Measurements from ENCODE around the gene YES1.

Gene YES1

DNA sequence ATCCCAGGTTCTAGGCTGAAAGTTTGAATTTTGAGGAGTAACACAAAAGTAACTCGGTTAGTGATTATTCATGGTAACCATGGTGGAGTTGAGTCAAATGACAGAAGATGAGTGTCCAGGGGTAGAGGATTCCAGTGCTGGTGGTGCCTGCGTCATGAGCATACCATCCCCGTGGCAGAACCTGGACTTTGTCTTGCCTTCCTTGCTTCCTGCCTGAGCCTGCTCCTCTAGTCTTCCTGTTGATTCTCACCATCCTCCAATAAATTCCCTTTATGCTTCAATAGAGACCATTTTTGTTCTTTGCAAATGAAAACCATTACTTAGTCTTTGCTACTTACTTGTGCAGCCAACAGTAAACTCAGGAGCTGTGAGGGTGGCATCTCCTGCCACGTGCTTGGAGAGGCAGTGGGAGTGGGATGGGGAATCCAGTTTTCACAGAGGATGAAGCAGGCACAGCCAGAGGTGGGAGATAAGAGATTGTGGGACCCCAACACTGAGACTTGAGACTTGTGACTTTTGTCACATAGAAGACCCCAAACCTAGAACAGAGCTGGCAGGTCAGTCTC lies 4.1 kb upstream of the YES1 start:
- no peak overlapping the region for H3K4me3 ChIP-seq (replicated peaks; ENCODE audit: insufficient read depth, low read length)
- DNase-seq (ENCODE audit: low read depth in 1 of 2, low spot score in 1 of 2): no peak
- peaks cover 20% of the 10 kb centered on the region for H3K27me3 ChIP-seq (ENCODE audit: insufficient read depth, poor library complexity, severe bottlenecking)
- TF ChIP-seq, protein P1, sequence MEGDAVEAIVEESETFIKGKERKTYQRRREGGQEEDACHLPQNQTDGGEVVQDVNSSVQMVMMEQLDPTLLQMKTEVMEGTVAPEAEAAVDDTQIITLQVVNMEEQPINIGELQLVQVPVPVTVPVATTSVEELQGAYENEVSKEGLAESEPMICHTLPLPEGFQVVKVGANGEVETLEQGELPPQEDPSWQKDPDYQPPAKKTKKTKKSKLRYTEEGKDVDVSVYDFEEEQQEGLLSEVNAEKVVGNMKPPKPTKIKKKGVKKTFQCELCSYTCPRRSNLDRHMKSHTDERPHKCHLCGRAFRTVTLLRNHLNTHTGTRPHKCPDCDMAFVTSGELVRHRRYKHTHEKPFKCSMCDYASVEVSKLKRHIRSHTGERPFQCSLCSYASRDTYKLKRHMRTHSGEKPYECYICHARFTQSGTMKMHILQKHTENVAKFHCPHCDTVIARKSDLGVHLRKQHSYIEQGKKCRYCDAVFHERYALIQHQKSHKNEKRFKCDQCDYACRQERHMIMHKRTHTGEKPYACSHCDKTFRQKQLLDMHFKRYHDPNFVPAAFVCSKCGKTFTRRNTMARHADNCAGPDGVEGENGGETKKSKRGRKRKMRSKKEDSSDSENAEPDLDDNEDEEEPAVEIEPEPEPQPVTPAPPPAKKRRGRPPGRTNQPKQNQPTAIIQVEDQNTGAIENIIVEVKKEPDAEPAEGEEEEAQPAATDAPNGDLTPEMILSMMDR (IDR thresholded peaks at IDR 0.05; ENCODE audit: insufficient read depth, low read length): no peak
- TF ChIP-seq, protein P2, sequence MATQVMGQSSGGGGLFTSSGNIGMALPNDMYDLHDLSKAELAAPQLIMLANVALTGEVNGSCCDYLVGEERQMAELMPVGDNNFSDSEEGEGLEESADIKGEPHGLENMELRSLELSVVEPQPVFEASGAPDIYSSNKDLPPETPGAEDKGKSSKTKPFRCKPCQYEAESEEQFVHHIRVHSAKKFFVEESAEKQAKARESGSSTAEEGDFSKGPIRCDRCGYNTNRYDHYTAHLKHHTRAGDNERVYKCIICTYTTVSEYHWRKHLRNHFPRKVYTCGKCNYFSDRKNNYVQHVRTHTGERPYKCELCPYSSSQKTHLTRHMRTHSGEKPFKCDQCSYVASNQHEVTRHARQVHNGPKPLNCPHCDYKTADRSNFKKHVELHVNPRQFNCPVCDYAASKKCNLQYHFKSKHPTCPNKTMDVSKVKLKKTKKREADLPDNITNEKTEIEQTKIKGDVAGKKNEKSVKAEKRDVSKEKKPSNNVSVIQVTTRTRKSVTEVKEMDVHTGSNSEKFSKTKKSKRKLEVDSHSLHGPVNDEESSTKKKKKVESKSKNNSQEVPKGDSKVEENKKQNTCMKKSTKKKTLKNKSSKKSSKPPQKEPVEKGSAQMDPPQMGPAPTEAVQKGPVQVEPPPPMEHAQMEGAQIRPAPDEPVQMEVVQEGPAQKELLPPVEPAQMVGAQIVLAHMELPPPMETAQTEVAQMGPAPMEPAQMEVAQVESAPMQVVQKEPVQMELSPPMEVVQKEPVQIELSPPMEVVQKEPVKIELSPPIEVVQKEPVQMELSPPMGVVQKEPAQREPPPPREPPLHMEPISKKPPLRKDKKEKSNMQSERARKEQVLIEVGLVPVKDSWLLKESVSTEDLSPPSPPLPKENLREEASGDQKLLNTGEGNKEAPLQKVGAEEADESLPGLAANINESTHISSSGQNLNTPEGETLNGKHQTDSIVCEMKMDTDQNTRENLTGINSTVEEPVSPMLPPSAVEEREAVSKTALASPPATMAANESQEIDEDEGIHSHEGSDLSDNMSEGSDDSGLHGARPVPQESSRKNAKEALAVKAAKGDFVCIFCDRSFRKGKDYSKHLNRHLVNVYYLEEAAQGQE (IDR thresholded peaks at IDR 0.05; ENCODE audit: insufficient replicate concordance, low read depth): no peak
- TF ChIP-seq SPI1 (IDR thresholded peaks at IDR 0.05; ENCODE audit: borderline replicate concordance, low read depth) (no peak), GABPA (IDR thresholded peaks at IDR 0.05; ENCODE audit: low read depth) (no peak), POLR2AphosphoS5 (IDR thresholded peaks at IDR 0.05; ENCODE audit: low read depth) (no peak)
- H3K27ac ChIP-seq (replicated peaks): no peak overlapping the region

DNA sequence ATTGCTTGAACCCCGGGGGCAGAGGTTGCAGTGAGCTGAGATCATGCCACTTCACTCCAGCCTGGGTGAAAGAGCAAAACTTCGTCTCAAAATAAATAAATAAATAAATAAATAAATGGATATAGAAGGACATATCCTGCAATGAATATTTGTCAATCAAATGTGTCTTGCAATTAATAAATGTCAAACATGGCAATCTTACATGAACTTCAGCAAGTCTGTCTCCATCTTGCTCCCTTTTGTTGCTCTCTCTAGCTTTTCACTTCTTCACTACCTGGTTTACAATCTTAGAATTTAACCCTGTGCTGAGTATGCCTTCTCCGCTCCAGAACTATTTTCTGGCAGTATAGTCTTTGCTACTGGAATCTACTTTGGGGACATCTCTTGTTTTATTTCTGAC lies 3.3 kb upstream of the YES1 start:
- TF ChIP-seq GABPA (IDR thresholded peaks at IDR 0.05; ENCODE audit: low read depth): no peak
- no peak for TF ChIP-seq SPI1 (IDR thresholded peaks at IDR 0.05; ENCODE audit: borderline replicate concordance, low read depth)
- TF ChIP-seq, protein P1 (IDR thresholded peaks at IDR 0.05; ENCODE audit: insufficient read depth, low read length): no peak
- H3K27ac ChIP-seq (replicated peaks): no peak overlapping the region

DNA sequence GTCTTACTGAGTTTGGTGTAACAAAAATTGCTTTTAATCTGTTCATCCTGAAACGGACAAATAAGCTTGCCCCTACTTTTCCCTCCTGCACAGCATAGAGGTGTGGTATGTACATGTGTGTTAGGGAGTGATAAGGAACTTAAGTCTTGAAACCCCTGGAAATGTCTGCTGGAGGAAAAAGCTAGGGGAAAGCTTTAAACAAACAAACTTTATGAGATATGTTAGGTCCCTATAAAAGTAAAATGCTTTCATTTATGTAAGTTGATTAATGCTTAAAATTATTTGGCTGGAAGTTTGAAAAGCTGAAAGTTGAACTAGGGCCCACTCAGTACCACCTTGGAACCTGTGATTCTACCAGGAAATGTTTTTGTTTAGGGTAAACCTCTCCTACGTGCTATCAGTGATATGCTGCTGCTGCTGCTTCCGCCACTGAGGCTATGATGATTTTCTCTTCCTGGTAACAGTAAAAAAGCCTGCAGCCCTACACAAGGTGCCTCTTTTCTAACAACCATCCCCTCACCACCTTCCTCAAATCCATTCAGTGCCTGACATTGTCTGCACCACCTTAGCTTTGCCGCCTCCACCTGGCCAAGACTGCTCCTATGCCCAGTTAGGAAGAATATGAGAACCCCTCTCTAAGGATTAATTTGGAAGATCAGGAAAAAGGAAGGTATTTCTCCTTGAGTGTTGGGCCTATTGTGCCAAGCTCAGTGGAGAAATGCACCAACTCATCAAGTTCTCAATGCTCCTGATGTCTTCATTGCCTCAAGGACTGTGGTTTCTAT lies 2.5 kb upstream of the YES1 start:
- DNase-seq (ENCODE audit: low read depth in 1 of 2, low spot score in 1 of 2): no peak
- Histone ChIP-seq H3K4me3 (replicated peaks; ENCODE audit: insufficient read depth, low read length) (no peak overlapping the region), H3K27me3 (ENCODE audit: insufficient read depth, poor library complexity, severe bottlenecking) (peaks cover 27% of the 10 kb centered on the region), H3K27ac (replicated peaks) (no peak overlapping the region)
- TF ChIP-seq, protein P1 (IDR thresholded peaks at IDR 0.05; ENCODE audit: insufficient read depth, low read length): no peak
- TF ChIP-seq GABPA (IDR thresholded peaks at IDR 0.05; ENCODE audit: low read depth) (no peak), SPI1 (IDR thresholded peaks at IDR 0.05; ENCODE audit: borderline replicate concordance, low read depth) (no peak), POLR2AphosphoS5 (IDR thresholded peaks at IDR 0.05; ENCODE audit: low read depth) (no peak)
- TF ChIP-seq, protein P2 (IDR thresholded peaks at IDR 0.05; ENCODE audit: insufficient replicate concordance, low read depth): no peak

More for the DNA sequence above, 3.3 kb upstream of the YES1 start:
- no peak for DNase-seq (ENCODE audit: low read depth in 1 of 2, low spot score in 1 of 2)
- Histone ChIP-seq H3K27me3 (ENCODE audit: insufficient read depth, poor library complexity, severe bottlenecking) (peaks cover 25% of the 10 kb centered on the region), H3K4me3 (replicated peaks; ENCODE audit: insufficient read depth, low read length) (no peak overlapping the region)
